ENCODE results near the gene PAQR9.

Gene PAQR9

DNA sequence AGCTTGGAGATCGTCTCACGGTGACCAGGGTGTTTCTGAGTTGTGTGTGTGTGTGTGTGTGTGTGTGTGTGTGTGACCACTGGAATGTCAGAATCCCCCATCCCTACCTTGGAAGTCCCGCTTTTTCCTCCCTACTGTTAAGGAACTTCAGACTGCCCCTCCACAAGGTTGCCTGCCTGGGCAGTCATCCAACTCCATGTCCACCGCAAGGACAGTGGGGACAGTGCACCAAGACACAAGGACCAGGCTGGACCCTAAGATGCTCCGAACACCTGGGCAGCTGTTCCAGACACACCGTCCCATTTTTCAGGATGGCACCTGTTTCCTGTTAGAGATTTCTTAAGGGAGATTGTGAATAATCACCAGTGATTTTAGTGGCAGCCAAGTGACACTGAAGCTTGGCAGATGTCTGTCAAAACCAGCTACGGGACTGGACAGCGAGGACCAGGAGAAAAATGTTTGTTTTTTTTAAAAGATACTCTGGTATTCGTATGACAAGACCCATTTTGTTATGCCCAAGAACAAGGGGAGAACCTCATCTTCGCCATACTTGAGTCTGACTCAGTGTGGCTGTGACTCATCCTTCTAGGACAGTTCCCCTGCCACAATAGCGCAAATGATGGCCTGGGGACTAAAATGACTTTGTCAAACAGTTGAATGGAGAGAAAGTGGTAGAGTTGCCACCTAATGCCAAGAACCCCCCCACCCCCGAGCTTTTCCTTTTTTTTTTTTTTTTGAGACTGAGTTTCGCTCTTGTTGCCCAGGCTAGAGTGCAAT is 15.5 kb downstream of the PAQR9 start:
- DNase-seq = no peak

DNA sequence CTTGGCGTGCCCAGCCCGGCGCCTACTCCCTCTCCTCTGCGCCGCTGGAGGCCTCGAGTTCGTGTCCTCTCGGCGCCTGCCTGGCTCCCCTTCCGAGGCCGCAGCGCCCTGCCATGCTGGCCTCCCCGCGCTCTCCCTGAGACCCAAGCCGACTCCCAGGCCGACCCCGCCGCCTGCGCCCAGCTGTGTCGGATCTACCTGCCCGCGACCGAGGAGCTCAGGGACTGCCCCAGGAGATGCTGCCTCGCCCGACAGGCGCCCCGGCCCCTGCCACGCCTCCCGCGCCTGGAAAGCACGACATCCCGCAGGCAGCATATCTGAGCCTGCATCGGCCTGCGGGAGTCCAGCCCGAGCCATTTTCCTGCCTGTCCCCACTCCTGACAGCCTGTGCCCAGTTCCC is 16.1 kb downstream of the PAQR9 start:
- no peak for DNase-seq

DNA sequence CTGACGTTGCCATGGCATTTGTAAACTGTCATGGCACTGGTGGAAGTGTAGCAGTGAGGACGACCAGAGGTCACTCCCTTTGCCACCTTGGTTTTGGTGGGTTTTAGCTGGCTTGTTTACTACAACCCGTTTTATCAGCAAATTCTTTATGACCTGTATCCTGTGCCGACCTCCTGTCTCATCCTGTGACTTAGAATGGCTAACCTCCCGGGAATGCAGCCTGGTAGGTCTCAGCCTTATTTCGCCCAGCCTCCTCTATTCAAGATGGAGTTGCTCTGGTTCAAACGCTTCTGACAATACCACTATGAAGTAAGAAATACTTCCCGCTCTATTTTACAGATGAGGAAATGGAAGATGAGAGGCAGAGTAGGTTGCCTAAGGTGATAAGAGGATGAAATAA is 16.6 kb downstream of the PAQR9 start:
- DNase-seq = no peak

DNA sequence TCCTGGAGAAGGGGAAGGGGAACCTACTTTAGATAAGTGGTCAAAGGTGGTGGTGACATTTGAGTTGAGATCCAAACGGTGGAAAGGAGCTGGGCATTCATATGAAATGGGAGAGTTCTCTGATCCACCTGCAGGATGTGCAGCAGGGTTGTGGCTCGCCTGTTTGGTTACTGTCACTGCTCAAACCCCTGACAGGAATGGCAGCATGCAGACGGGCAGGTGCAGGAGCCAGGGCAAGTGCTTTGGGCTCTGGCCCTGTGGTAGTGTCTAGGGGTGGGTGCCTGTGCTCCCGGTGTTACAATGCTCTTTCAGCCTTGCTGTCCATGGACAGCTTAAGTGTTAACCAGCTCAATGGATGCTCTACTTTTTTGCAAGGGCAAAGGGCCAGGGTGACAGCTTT is 18.5 kb downstream of the PAQR9 start:
- no peak for DNase-seq

DNA sequence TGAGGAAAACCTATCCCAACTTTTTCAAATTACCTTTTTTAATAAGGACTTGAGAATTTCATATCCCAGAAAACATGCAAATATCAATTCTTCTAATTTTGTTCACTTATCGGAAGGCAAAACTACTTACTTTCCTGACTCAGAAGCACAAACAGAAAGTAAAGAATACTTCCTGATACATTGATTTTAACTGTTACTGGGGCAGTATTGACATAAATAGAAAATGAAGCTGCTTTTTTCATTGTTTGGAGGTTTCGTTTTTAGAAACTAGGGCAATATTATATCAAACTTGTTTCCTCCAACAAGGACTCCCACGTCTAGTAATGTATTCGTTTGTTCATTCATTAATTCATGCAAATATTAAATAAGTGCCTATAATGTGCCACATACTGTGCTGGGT is 19.1 kb downstream of the PAQR9 start:
- DNase-seq = no peak

DNA sequence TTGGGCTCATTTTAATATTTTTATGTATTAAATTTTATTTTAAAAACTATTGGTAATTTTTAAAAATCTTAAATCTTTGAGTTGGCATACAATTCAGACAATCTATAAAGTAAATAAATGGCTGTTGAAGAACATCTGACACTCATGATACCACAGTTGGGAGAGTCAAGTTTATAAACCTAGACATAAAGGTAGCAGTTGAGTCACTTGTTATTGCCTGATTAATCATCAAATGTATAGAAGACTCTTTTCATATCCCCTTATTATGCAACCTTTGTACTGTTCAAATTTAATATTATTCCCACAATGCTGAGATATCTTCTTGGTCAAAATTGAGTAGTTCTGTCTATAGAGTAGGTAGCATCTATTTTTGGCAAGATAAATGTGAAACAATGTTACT is 19.6 kb downstream of the PAQR9 start:
- DNase-seq = no peak

DNA sequence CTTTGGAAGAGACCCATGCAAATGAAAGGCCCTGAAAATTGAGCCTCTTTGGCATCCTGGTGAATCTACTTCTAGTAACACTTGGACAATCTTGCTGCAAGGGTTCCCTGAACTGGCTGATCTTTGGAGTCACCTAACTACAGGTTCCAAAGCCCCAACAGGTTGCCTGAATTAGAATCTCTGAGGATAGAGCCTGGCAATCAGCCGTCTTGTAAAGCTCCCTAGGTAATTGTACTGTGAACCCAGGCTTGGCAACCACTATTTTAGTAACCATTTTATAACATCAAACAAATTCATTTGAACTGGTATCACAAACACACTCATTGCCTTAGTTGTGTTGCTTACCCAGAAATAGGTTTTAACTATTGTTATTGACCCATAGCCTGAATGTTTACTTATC is 20.1 kb downstream of the PAQR9 start:
- no peak for DNase-seq

DNA sequence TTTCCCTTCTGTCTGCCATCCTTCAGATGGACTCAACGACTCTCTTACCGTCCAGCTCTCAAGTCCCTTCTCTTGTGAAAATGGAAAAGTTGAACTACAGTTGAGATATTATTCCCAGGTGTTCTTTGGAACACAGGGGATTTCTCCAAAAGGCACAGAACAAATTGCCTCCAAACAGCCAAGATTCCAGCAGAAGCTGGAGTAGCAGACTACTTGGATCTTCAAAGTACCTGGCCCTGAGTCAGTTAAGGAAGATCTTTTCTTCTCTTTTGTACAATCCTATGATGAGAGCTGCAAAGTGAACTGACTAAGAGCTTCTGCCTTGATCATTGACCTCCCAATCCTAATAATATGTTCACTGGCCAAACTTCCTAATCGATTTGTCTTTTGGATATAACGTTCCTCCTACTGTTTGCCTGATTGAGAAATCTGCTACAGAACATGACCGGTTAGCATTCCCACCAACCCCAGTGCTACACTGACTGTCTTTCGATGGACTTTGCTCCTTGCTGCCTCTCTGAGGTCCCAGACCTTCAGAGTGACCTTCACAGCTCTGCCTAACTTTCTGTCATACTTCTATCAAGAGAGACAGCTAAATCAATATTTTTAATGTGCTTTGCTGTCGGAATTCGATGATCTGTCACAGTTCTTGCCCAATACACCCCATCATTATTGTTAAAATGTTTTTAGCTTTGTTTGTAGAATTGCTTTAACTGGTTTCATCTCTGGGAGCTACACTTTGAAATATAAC is 21.9 kb downstream of the PAQR9 start:
- no peak for DNase-seq

DNA sequence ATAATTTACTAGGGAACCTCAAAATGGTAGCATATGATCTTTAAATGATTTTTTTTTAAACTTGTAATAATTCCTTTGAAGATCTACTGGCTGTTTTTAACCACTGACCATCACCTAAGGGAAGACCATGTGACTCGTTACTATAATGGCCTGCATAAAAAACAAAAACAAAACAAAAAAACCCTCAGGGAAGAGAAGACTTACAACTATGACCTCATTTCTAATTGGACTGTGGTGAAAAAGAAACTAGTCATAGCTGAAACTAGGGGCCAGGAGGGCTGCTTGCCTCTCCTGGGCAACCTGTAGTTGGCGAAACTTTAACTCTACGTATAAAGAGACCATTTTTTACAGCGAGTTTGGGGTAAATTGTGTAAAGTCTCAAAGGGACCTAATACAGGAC is 23.0 kb downstream of the PAQR9 start:
- DNase-seq = no peak

DNA sequence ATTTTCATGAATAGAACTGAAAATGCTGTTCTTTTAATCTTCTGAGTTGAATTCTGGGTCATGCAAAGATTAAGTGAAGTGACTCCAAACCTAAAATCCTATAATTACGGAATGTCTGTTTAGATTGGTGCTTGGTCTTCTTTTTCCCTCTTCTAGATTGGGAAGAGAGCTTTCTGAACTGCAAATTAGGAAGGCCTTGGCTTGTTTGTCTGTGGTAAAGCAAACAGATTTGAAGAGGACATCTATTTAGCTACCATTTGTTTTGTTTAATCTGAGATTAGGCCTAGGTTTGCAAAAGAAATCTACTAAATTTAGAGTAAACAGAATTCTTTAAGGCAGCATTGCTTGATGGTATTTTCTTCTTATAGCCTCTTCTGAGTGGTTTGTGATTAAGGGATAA is 23.5 kb downstream of the PAQR9 start:
- DNase-seq = peak; percentile 7

DNA sequence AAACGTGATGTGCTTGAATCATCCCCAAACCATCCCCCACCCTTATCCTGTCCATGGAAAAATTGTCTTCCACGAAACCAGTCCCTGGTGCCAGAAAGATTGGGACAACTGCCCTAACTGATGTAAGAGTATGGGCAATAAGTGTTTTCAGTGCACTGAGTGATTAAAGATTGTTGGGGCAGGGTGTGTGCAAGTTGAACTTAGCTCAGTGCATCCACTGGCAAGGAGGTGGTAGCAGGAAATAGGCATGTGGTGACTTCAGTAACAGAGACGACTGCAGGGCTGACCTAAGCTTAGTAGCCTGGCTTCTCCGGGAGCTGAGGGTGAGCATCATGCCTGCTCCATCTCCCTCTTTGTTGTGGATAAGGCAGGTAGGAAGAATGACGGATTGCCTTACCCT is 27.5 kb downstream of the PAQR9 start:
- DNase-seq = no peak

DNA sequence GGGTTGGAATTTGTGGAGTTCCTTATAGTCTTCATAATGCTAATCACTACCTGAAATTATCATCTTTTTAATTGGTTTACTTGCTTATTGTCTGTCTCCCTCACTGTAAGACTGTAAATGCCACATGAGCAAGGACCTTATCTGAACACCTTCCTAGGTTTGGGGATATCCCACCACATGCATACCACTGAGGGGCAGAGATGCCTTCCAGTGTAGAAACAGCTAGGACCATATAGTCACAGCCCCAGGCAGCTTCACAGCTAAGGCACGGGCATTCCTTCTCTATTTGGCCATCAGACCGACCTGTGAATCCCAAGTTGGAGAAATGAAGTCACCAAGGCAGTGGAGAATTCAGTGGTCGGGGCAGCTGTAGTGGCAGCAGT is 28.6 kb downstream of the PAQR9 start:
- no peak for DNase-seq

DNA sequence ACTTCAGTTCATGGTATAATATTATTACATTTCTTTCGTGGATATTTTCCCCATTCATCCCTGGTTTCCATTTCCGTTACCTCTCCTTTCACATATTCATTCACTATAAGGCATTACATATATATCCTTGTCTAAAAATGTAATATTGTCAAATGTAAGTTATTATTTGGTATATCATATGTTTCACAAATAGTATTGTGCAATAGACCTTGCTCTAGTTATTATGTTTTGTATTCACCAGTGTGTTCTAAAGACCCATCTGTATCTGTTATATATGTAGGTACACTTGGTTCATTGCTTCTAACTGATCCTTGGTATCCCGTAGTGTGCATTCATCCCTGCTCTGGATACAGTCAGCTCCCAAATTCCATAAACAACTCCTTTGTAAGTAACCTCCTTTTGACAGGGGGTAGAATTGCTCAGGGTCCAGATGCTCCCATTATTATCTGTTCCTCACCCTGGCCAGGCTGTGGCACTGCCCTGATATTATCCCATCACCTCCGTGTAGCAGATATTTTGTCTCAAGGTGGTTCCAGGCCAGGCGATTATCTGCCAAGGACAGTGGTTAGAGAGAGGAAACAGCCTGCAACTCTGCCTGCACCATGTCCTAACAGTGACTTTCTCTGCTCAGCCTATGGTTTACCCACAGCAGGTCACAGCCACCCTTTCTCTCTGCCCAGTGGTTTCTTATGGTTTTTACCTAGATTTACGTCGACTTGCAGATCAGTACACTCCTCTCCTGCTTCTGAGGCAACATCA is 29.2 kb downstream of the PAQR9 start:
- no peak for DNase-seq

DNA sequence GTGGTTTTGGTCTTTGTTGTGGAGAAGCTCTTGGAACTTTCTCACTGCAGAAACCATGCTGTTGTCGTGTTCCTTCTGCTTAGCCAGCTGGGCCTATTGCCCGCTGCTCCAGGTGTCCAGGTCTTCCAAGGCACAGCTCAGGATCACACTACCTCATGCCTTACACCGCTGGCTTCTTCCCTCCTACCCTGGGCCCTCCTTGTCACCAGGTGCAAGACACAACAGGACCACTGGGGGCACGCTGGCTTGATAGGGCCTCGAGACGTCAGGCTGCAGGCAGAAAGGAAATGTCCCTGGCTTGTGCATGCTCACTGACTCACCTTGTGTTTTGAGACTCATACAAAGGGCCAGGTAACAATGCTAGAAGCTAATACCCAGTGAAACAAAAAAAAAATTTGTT is 32.3 kb downstream of the PAQR9 start:
- DNase-seq = no peak

DNA sequence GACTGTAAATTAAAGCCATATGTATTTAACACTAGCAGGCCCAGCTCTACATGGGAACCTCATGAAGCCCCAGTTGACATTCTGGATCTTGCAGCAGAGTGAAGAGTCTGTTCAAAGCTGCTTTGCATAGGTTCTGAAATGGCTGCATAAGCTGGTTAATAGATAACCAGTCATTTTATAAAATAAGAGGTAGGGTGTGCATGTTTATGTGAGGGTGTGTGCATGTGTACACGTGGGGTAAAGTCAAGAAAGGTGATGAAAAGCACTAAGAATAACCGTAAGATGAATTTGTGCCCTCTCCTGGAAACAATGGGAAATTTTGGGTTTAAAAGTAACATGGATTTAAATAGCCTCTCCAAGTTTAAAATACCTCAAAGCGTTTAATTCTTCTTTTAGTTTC is 33.0 kb downstream of the PAQR9 start:
- no peak for DNase-seq

DNA sequence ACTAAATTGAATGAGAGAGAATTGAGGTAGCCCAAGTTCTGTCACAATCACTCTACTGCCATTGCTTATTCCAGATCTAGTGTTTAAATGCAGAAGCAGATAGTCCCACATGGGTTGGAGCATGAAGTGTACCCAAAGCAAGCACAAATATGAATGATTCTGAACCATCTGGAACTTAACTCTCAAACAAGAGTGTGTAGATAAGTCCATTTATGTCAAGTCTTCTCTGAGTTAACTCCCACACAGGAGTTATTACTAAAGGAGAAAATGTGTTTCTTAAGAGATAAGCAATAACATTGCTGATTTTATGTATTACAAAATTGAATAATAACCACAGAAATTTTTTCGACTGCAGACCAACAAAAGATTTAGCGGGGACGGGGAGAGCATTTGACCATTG is 33.6 kb downstream of the PAQR9 start:
- DNase-seq = no peak

DNA sequence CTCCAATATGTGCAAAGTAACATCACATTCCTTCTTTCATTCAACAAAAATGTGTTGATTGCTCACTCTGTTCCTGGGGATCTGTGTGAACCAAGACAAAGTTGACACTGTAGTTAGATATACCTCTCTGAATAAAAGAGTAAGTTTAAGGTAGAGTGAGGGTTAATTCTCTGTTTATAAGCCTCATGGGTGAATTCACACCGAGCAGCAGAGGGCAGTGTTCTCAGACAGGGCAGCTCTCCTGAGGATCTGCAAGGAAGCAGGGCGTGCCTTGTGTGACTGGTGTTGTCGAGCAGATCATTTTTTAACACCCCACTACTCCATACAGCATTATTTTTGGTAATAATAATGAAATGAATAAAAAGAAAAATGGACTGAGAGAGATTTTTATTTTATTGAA is 34.4 kb downstream of the PAQR9 start:
- no peak for DNase-seq

DNA sequence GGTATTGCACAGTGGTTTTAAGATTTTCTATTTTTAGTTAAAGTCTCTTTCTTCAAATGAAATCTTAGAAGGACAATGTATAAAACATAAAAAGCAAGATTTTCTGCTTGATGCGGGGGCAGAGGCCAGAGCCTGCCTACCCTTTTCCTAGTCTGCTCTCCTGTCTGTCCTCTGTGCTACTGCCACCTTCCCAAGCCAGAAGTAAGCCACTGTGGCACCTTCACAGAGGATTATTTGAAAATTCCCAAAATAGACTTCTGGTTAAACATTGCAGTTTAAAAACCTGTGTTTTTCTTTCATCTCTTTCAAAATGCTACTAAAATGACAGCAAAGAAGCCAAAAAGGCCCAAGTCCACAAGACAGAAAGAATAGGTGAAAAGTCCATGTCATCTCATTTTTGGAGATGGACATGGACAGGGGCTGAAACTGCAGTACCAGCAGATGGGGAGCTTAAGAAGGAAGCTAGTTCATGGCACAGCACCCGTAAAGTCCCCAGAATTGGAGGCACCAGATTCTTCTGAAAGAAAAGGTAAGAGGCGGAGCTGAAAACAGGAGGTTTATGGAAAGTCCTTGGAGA is 37.0 kb downstream of the PAQR9 start:
- no peak for DNase-seq

DNA sequence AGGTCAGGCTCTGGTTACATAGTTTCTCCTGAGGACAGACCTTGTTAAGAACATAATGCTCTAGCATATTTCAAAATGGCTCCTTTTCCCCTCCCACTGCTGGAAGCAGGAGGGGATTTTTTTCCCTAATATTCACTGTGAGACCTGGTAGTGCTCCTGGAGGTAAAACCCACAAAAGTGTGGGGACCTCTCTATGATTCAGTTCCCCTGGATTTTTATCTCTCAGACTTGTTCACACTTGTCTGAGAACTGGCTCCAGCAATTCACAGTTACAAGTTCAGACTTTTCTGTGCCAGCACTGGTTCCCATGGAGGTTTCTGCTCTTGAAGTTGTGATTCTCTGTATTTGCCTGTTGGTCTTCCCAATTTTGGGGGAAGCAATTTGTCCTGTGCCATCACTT is 38.3 kb downstream of the PAQR9 start:
- DNase-seq = no peak

DNA sequence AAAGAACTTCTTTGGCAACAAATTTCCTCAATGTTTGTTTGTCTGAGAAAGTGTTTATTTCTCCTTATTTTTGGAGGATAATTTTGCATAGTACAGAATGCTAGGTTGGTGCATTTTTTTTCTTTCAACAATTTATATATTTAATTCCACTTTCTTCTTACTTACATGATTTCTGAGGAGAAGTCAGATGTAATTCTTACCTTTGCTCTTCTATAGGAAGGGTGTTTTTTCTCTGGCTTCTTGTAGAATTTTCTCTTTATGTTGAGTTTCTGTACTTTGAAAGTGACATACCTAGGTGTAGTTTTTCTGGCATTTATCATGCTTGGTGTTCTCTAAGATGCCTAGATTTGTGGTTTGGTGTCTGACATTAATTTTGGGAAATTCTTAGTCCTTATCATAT is 39.8 kb downstream of the PAQR9 start:
- DNase-seq = no peak

DNA sequence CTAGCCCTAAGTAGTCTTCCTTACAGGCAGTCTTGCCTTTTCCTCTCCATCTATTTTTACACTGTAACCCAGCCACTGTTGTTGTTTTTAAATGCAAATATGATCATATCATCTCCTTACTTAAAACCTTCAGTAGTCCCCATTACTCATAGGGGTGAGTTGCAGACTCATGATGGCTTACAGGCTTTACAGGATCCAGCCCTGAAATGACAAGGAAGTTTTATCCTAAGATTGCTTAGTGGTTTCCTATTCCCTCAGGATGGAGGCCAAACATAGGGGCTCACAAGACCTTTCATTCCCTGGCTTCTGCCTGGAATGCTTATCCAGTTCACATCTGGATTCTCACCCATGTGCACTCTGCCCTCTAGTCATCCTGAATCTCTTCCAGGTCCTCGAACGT is 46.9 kb downstream of the PAQR9 start:
- DNase-seq = no peak

DNA sequence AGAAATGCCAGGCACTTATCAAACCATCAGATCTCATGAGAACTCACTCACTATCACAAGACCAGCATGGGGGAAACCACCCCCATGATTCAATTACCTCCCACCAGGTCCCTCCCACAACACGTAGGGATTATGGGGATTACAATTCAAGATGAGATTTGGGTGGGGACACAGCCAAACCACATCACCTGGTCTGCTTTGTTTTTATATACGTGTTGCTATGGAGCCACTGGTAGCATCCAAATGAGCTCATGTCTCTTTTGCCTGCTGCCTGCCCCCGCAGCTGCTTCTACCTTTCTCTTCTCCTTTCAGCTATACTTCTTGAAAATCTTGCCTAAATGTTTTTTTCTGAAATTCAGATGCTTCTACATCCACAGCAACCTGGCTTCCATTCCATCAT is 47.8 kb downstream of the PAQR9 start:
- DNase-seq = no peak

DNA sequence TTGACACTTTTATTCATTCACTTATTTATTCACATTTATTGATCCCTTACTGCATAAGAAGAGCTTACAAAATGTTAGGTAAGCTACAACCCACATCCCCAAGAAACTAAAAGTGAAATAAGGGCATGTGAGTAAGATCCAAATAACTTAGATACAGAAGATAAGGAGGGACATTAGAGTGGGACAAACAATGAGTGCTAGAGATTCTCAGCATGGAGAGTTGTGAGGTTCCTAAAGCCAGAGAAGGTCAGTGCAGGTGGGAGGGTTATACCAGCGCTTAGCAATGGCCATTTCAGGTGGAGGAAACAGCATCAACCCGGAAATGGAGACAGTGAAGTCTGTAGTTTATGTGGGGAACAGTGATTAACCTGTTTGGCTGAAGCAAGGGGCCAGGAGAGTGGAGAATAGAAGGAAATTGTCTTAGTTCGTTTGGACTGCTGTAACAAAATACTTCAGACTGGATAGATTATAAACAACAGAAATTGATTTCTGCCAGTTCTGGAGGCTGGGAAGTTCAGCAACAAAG is 49.1 kb downstream of the PAQR9 start:
- no peak for DNase-seq

Measured in SHP77 treated with DMSO at 0.1 percent for 48 hours (cell line).